Measurements from ENCODE around the gene TRIM17.

The TRIM17 gene

GRCh38 chr1:228396770-228397662 lies 19.6 kb downstream of the TRIM17 start:
- no peak overlapping the region for H3K9ac ChIP-seq (ENCODE audit: low read depth, low read length)
- no peak overlapping the region for H3K4me3 ChIP-seq (ENCODE audit: low read depth, low read length)
- no peaks in the 10 kb centered on the region for H3K4me1 ChIP-seq (ENCODE audit: control insufficient read depth, insufficient read depth, low read length)
- no peaks in the 10 kb centered on the region for H3K27me3 ChIP-seq (ENCODE audit: control insufficient read depth, insufficient read depth, low read length)
- H3K36me3 ChIP-seq (ENCODE audit: control insufficient read depth, insufficient read depth, low read length), result peaks cover 5% of the 10 kb centered on the region
- H3K9me3 ChIP-seq (ENCODE audit: control insufficient read depth, insufficient read depth, low read length), result no peaks in the 10 kb centered on the region

GRCh38 chr1:228394571-228395394 lies 21.9 kb downstream of the TRIM17 start:
- no peak overlapping the region for H3K9ac ChIP-seq (ENCODE audit: low read depth, low read length)
- H3K9me3 ChIP-seq (ENCODE audit: control insufficient read depth, insufficient read depth, low read length), result no peaks in the 10 kb centered on the region
- no peaks in the 10 kb centered on the region for H3K27me3 ChIP-seq (ENCODE audit: control insufficient read depth, insufficient read depth, low read length)
- H3K36me3 ChIP-seq (ENCODE audit: control insufficient read depth, insufficient read depth, low read length), result peaks cover 5% of the 10 kb centered on the region
- no peaks in the 10 kb centered on the region for H3K4me1 ChIP-seq (ENCODE audit: control insufficient read depth, insufficient read depth, low read length)
- H3K4me3 ChIP-seq (ENCODE audit: low read depth, low read length), result no peak overlapping the region

- peaks cover 5% of the 10 kb centered on the region for H3K36me3 ChIP-seq (ENCODE audit: control insufficient read depth, insufficient read depth, low read length)
- H3K9me3 ChIP-seq (ENCODE audit: control insufficient read depth, insufficient read depth, low read length), result no peaks in the 10 kb centered on the region
These were observed 22.7 kb downstream of the TRIM17 start for GRCh38 chr1:228393811-228394570.

GRCh38 chr1:228393268-228393701 lies 23.4 kb downstream of the TRIM17 start:
- Histone ChIP-seq H3K9me3 (ENCODE audit: control insufficient read depth, insufficient read depth, low read length) (no peaks in the 10 kb centered on the region), H3K27me3 (ENCODE audit: control insufficient read depth, insufficient read depth, low read length) (no peaks in the 10 kb centered on the region), H3K4me1 (ENCODE audit: control insufficient read depth, insufficient read depth, low read length) (no peaks in the 10 kb centered on the region), H3K4me3 (ENCODE audit: low read depth, low read length) (no peak overlapping the region), H3K36me3 (ENCODE audit: control insufficient read depth, insufficient read depth, low read length) (peaks cover 5% of the 10 kb centered on the region), H3K9ac (ENCODE audit: low read depth, low read length) (no peak overlapping the region)

More at GRCh38 chr1:228393811-228394570, 22.7 kb downstream of the TRIM17 start:
- Histone ChIP-seq H3K27me3 (ENCODE audit: control insufficient read depth, insufficient read depth, low read length) (no peaks in the 10 kb centered on the region), H3K4me1 (ENCODE audit: control insufficient read depth, insufficient read depth, low read length) (no peaks in the 10 kb centered on the region), H3K4me3 (ENCODE audit: low read depth, low read length) (no peak overlapping the region), H3K9ac (ENCODE audit: low read depth, low read length) (no peak overlapping the region)

- Histone ChIP-seq H3K9me3 (ENCODE audit: control insufficient read depth, insufficient read depth, low read length) (no peaks in the 10 kb centered on the region), H3K9ac (ENCODE audit: low read depth, low read length) (no peak overlapping the region), H3K4me3 (ENCODE audit: low read depth, low read length) (no peak overlapping the region), H3K36me3 (ENCODE audit: control insufficient read depth, insufficient read depth, low read length) (peaks cover 5% of the 10 kb centered on the region), H3K27me3 (ENCODE audit: control insufficient read depth, insufficient read depth, low read length) (no peaks in the 10 kb centered on the region), H3K4me1 (ENCODE audit: control insufficient read depth, insufficient read depth, low read length) (no peaks in the 10 kb centered on the region)
These were observed 24.3 kb downstream of the TRIM17 start for GRCh38 chr1:228392111-228392936.

- Histone ChIP-seq H3K27me3 (ENCODE audit: control insufficient read depth, insufficient read depth, low read length) (no peaks in the 10 kb centered on the region), H3K36me3 (ENCODE audit: control insufficient read depth, insufficient read depth, low read length) (peaks cover 5% of the 10 kb centered on the region), H3K4me1 (ENCODE audit: control insufficient read depth, insufficient read depth, low read length) (no peaks in the 10 kb centered on the region), H3K9ac (ENCODE audit: low read depth, low read length) (no peak overlapping the region), H3K4me3 (ENCODE audit: low read depth, low read length) (no peak overlapping the region), H3K9me3 (ENCODE audit: control insufficient read depth, insufficient read depth, low read length) (no peaks in the 10 kb centered on the region)
These were observed 25.1 kb downstream of the TRIM17 start for GRCh38 chr1:228391411-228392020.

GRCh38 chr1:228390649-228391048 lies 26.0 kb downstream of the TRIM17 start:
- H3K9ac ChIP-seq (ENCODE audit: low read depth, low read length), result no peak overlapping the region
- H3K27me3 ChIP-seq (ENCODE audit: control insufficient read depth, insufficient read depth, low read length), result no peaks in the 10 kb centered on the region

GRCh38 chr1:228387321-228387720 lies 29.3 kb downstream of the TRIM17 start:
- H3K4me1 ChIP-seq (ENCODE audit: control insufficient read depth, insufficient read depth, low read length), result no peaks in the 10 kb centered on the region
- H3K9ac ChIP-seq (ENCODE audit: low read depth, low read length), result no peak overlapping the region
- no peaks in the 10 kb centered on the region for H3K9me3 ChIP-seq (ENCODE audit: control insufficient read depth, insufficient read depth, low read length)
- H3K4me3 ChIP-seq (ENCODE audit: low read depth, low read length), result no peak overlapping the region
- no peaks in the 10 kb centered on the region for H3K36me3 ChIP-seq (ENCODE audit: control insufficient read depth, insufficient read depth, low read length)
- peaks cover 7% of the 10 kb centered on the region for H3K27me3 ChIP-seq (ENCODE audit: control insufficient read depth, insufficient read depth, low read length)

More at GRCh38 chr1:228390649-228391048, 26.0 kb downstream of the TRIM17 start:
- Histone ChIP-seq H3K36me3 (ENCODE audit: control insufficient read depth, insufficient read depth, low read length) (no peaks in the 10 kb centered on the region), H3K4me3 (ENCODE audit: low read depth, low read length) (no peak overlapping the region), H3K9me3 (ENCODE audit: control insufficient read depth, insufficient read depth, low read length) (no peaks in the 10 kb centered on the region), H3K4me1 (ENCODE audit: control insufficient read depth, insufficient read depth, low read length) (no peaks in the 10 kb centered on the region)

GRCh38 chr1:228385232-228385631 lies 31.4 kb downstream of the TRIM17 start:
- no peak overlapping the region for H3K9ac ChIP-seq (ENCODE audit: low read depth, low read length)
- no peak overlapping the region for H3K4me3 ChIP-seq (ENCODE audit: low read depth, low read length)
- no peaks in the 10 kb centered on the region for H3K36me3 ChIP-seq (ENCODE audit: control insufficient read depth, insufficient read depth, low read length)
- peaks cover 17% of the 10 kb centered on the region for H3K27me3 ChIP-seq (ENCODE audit: control insufficient read depth, insufficient read depth, low read length)
- H3K4me1 ChIP-seq (ENCODE audit: control insufficient read depth, insufficient read depth, low read length), result no peaks in the 10 kb centered on the region
- H3K9me3 ChIP-seq (ENCODE audit: control insufficient read depth, insufficient read depth, low read length), result no peaks in the 10 kb centered on the region

GRCh38 chr1:228383773-228384172 lies 32.9 kb downstream of the TRIM17 start:
- no peaks in the 10 kb centered on the region for H3K9me3 ChIP-seq (ENCODE audit: control insufficient read depth, insufficient read depth, low read length)
- H3K36me3 ChIP-seq (ENCODE audit: control insufficient read depth, insufficient read depth, low read length), result no peaks in the 10 kb centered on the region
- no peak overlapping the region for H3K9ac ChIP-seq (ENCODE audit: low read depth, low read length)
- H3K27me3 ChIP-seq (ENCODE audit: control insufficient read depth, insufficient read depth, low read length), result peaks cover 27% of the 10 kb centered on the region
- no peak overlapping the region for H3K4me3 ChIP-seq (ENCODE audit: low read depth, low read length)
- H3K4me1 ChIP-seq (ENCODE audit: control insufficient read depth, insufficient read depth, low read length), result no peaks in the 10 kb centered on the region
